ENCODE measurements around the gene CZIB.
A peak's percentile ranks its signal among the peaks of the same experiment; 100 is the strongest.
"Not testable (repeated sequence)": the region's sequence is repeated elsewhere in the genome, so short reads cannot be mapped to it uniquely, and the experiment has no call there.

Gene CZIB

GRCh38 chr1:53188099-53188498, 32.3 kb downstream of the CZIB start:
- DNase-seq (ENCODE audit: low read depth), result no peak

- no peak for DNase-seq (ENCODE audit: low read depth)
Observed at GRCh38 chr1:53187401-53187800, 33.0 kb downstream of the CZIB start.

DNA sequence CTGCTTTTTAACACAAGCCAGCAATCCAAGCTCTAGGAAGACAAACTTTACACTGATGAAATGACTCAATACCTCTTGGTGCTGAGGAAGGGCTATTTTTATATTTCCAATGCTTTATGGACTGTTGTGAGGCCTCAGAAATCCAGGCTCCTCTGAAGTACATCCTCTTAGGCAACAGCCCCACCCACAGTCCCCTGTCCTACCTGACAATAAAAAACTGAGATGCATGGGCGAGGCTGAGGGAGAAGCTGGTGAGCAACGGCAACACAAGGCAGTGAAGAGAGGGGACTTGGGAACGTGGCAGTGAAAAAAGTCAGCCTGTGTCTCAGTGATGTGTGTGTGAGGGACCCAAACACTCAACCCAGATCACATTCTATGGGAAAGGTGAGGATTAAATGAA, 33.9 kb downstream of the CZIB start:
- no peak for DNase-seq (ENCODE audit: low read depth)

DNA sequence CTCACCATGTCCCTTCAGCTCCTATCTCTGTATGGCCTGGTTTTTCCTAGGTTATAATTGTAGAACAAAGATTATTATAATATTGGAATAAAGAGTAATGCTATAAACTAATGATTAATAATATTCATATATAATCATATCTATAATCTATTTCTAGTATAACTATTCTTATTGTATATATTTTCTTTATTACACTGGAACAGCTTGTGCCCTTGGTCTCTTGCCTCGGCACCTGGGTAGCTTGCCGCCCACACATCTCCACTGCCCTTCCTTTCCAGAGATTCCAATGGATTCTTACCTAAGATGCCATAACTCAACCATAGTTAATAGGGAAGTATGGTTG, 34.5 kb downstream of the CZIB start:
- not testable (repeated sequence) for DNase-seq (ENCODE audit: low read depth)

- DNase-seq (ENCODE audit: low read depth), result no peak
Observed at GRCh38 chr1:53183095-53183990, 37.1 kb downstream of the CZIB start.

- DNase-seq (ENCODE audit: low read depth), result no peak
Observed at GRCh38 chr1:53182716-53183094, 37.7 kb downstream of the CZIB start.

DNA sequence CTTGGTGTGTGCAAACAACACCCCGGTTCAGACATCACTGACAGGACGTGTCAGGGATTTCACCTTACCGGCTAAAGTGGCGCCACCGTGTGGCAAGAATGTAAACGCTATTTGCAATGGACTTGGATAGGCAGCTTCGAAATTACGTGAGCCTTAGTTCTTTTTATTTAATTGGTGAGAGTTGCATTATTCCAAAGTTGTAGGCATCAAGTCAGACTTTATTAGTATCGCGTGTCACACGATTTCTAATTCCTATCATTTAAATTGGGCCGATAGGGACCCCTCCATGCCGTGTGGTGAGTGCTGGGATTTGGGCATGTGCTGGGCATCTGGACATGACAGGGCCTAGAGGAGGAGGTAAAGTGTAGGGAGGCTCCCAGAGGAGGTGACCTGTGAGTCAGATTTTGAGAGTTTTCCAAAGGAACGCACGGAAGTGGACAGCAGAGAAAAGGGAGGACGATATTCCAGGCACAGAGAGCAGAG, 38.3 kb downstream of the CZIB start:
- DNase-seq (ENCODE audit: low read depth), result no peak

DNA sequence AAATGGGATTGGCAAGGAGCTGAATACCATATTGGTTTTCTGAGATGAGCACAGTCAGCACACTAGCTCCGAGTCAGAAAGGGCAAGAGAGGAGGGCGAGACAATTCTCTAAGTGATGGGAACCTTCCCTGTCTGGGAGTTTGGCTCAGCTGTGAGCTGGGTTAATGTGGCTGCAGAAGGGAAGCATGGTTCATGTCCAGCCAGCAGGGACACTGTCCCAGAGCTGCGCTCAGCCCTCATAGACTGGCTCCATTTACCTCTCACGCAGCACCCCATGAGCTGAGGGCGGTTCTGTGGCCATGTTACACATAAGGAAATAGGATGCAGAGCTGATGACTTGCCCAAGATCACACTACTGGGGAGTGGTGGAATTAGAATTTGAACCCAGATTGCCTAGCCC, 39.5 kb downstream of the CZIB start:
- DNase-seq (ENCODE audit: low read depth), result no peak

- no peak for DNase-seq (ENCODE audit: low read depth)
Observed at GRCh38 chr1:53180226-53180625, 40.2 kb downstream of the CZIB start.

- no peak for DNase-seq (ENCODE audit: low read depth)
Observed at GRCh38 chr1:53176452-53177208, 43.8 kb downstream of the CZIB start.

DNA sequence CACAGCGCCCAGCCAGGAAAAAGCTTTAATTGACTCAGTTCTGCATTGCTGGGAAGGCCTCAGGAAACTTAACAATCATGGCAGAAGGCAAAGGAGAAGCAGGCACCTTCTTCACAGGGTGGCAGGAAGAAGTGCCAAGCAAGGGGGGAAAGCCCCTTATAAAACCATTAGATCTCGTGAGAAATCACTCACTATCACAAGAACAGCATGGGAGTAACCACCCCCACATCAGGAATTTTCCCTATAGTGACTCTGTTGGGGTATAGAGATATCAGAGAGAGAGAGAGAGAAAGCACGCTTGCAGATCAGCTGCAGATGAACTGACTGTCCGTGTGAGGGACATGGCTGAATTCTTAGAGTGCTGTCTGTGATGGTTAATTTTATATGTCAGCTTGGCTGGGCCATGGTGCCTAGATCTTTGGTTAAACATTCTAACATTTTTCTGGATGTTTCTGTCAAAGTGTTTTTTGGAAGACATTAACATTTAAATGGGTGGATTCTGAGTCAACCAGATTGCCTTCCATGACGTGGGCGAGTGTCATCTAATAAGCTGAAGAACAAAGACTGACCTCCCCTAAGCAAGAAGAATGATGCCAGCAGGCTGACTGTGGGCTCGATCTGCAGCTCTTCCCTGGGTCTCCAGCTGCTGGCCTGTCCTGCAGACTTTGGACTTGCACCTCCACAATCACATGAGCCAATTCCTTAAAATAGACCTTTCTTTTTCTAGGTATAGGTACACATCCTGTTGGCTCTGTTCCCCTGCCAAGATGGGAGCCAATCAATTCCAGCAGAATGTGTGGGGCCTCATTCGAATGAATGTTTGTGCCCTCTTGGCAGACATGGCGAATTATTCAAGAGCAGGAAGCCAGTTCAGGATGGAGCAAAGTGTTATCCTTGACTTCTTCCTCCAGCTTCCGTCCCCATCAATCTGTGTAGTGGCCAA, 45.2 kb downstream of the CZIB start:
- DNase-seq (ENCODE audit: low read depth), result no peak

DNA sequence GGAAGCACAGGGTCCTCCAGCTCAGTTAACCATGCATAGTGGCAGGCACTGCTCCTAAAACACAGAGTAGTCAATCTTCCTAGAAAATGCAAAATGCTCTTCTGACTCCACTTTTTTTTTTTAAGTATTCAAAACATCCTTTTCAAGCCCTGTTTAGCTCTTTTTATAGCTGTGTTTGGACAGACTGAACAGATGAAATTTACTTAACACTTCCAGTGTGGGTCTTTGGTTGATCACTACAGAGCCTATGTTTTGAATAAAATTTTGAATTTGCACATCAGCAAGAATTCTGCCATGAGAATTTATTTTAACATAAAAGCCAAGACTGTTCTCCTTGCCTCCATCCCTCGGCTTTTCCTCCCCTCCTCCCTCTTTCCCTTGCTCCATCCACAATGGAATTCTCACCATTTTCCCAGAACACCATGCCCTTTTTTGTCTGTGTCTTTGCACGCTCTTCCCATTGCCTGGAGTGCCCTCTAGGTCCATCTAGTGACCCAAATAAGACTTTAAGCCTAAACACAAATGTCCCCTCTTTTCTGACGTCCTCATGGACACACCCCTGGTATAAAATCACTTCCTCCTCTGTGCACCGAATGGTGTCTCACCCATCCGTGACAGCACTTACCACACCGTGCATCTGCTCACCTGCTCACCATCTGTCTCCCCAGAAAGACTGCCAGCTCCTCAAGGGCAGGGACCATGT, 47.9 kb downstream of the CZIB start:
- peak; percentile 79 for DNase-seq (ENCODE audit: low read depth)

- DNase-seq (ENCODE audit: low read depth), result no peak
Observed at GRCh38 chr1:53166912-53167311, 53.5 kb downstream of the CZIB start.

DNA sequence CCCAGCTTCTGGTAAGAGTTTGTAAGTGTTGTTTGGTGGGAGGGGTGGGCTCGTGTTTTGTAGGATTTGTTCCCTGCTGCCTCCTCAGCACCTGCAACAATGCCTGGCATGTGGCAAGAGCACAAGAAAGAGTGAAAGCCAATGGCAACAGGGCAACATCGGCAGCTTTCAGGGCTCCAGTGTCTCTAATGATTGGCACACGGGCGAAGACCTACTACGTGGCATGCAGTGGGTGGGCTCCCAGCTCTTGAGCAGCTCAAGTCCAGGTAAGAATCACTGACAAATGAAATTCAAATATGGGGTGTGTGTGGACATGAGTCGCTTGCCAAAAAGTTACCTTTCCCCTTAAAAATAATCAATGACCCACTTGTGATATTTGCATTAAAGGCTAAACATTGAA, 54.1 kb downstream of the CZIB start:
- DNase-seq (ENCODE audit: low read depth), result no peak

- no peak for DNase-seq (ENCODE audit: low read depth)
Observed at GRCh38 chr1:53165408-53165961, 54.9 kb downstream of the CZIB start.

Data from GM04503 (cell line).